PC-3 (cell line): ENCODE data around the gene PTPRE. TPM values are rescaled to one million over a fixed set of nuclear protein-coding genes. Genes with fewer than 3 reads are reported as not detected.

Experiments
- ATAC-seq: fragments of 200-7000 bp; cut with Tn5 transposase; 2 replicates; pipeline ENCODE4 v1.9.1; 2020; ENCODE audit warnings: mild to moderate bottlenecking, moderate library complexity
- BruUV-seq: library from RNA; stranded (reverse); fragments of 400-500 nt; replicated peaks from 2 replicates; lab custom pipeline; 2021; lab: Mats Ljungman, UMichigan
- CTCF ChIA-PET: fragments of 300-600 bp; sonication (Branson Sonifier 250); formaldehyde crosslinking; loops from one replicate; lab custom pipeline; 2022; ENCODE audit warnings: antibody characterized with exemption; lab: Charles Lee
- POLR2A ChIA-PET: fragments of 300-600 bp; sonication (Branson Sonifier 250); formaldehyde crosslinking; loops from one replicate; lab custom pipeline; 2022; ENCODE audit warnings: antibody characterized with exemption; ENCODE audit not compliant: unreplicated experiment; lab: Charles Lee
- DNase-seq: peaks from one replicate; pipeline ENCODE4 v3.0.0-alpha.2; 2015
- H2AFZ ChIP-seq: fragments of 300-600 bp; sonication (generic); 2 replicates; pipeline ENCODE4 v1.6.0; 2016; ENCODE audit warnings: antibody characterized with exemption, low read length
- H3F3A ChIP-seq: fragments of 300-600 bp; sonication (generic); one replicate; pipeline ENCODE4 v1.6.0; 2017; ENCODE audit warnings: antibody characterized with exemption, low read length, control low read depth, mild to moderate bottlenecking; ENCODE audit not compliant: unreplicated experiment
- H3K27ac ChIP-seq: fragments of 300-600 bp; sonication (generic); 2 replicates; pipeline ENCODE4 v1.5.1; 2016; ENCODE audit warnings: mild to moderate bottlenecking, low read length
- H3K27me3 ChIP-seq: fragments of 300-600 bp; sonication (generic); 2 replicates; pipeline ENCODE4 v1.6.1; 2016; ENCODE audit warnings: low read length, mixed read lengths
- H3K36me3 ChIP-seq: fragments of 300-600 bp; sonication (generic); 2 replicates; pipeline ENCODE4 v1.6.1; 2016; ENCODE audit warnings: low read depth, mixed run types, low read length, mixed read lengths
- H3K4me1 ChIP-seq: fragments of 300-600 bp; sonication (generic); 2 replicates; pipeline ENCODE4 v1.5.1; 2016; ENCODE audit warnings: low read length; ENCODE audit not compliant: insufficient read depth
- H3K4me2 ChIP-seq: fragments of 300-600 bp; sonication (generic); 2 replicates; pipeline ENCODE4 v1.6.0; 2016; ENCODE audit warnings: low read length
- H3K4me3 ChIP-seq: fragments of 300-600 bp; sonication (generic); 2 replicates; pipeline ENCODE4 v1.5.1; 2016; ENCODE audit warnings: mild to moderate bottlenecking, low read length, mixed read lengths
- H3K79me2 ChIP-seq: fragments of 300-600 bp; sonication (generic); 2 replicates; pipeline ENCODE4 v1.6.1; 2017; ENCODE audit warnings: low read length, mixed read lengths
- H3K9ac ChIP-seq: fragments of 300-600 bp; sonication (generic); 2 replicates; pipeline ENCODE4 v1.6.0; 2016; ENCODE audit warnings: mild to moderate bottlenecking, low read length
- H3K9me2 ChIP-seq: fragments of 300-600 bp; sonication (generic); replicated peaks from 2 replicates; pipeline ENCODE4 v1.6.1; 2016; ENCODE audit warnings: mixed run types, low read length, mixed read lengths
- H3K9me3 ChIP-seq: fragments of 300-600 bp; sonication (generic); 2 replicates; pipeline ENCODE4 v1.6.1; 2016; ENCODE audit warnings: low read length, mixed read lengths
- H4K20me1 ChIP-seq: fragments of 300-600 bp; sonication (generic); 2 replicates; pipeline ENCODE4 v1.6.1; 2016; ENCODE audit warnings: low read length, mixed read lengths
- EZH2 ChIP-seq: fragments of 300-600 bp; sonication (generic); IDR thresholded peaks from one replicate; pipeline ENCODE4 v1.6.1; 2017; ENCODE audit warnings: antibody characterized with exemption, mild to moderate bottlenecking, low read length; ENCODE audit not compliant: unreplicated experiment
- EZH2phosphoT487 ChIP-seq: fragments of 300-600 bp; sonication (generic); IDR thresholded peaks from 2 replicates; pipeline ENCODE4 v1.6.1; 2018; ENCODE audit warnings: mild to moderate bottlenecking, antibody characterized with exemption, low read length, borderline replicate concordance
- intact Hi-C: fragments of 100-400 bp; cut with micrococcal nuclease; formaldehyde crosslinking; loops from 2 replicates; pipeline ENCODE4 v1.9.0; 2023
- total RNA-seq: library from RNA; depleted of rRNA; stranded (reverse); fragments of >200 nt; gene quantifications from 2 replicates; pipeline ENCODE4 v1.2.3, GENCODE V29; 2014
- TF ChIP-seq, protein P1 (sequence below): fragments of 300-600 bp; sonication (generic); conservative IDR thresholded peaks from 2 replicates; pipeline ENCODE4 v1.5.1; 2017; ENCODE audit warnings: antibody characterized with exemption, low read depth, mild to moderate bottlenecking, low read length

PTPRE gene
- total RNA-seq, 1 experiment from 2014 or later = 3.1 TPM

GRCh38 chr10:127944256-127944655 is 37.4 kb downstream of the PTPRE start:
- Histone ChIP-seq H3K27ac (no peak overlapping the region), H3K27me3 (no peaks in the 10 kb centered on the region), H3K36me3 (no peaks in the 10 kb centered on the region), H2AFZ (no peak overlapping the region), H3K79me2 (no peaks in the 10 kb centered on the region), H3F3A (no peaks in the 10 kb centered on the region), H3K9me2 (no peaks in the 10 kb centered on the region), H3K9ac (no peak overlapping the region), H3K9me3 (no peaks in the 10 kb centered on the region), H4K20me1 (no peaks in the 10 kb centered on the region), H3K4me3 (no peak overlapping the region), H3K4me1 (peaks cover 15% of the 10 kb centered on the region), H3K4me2 (no peak overlapping the region)
- no peak for DNase-seq
- TF ChIP-seq EZH2phosphoT487 (no peak), EZH2 (no peak)
- TF ChIP-seq, protein P1, sequence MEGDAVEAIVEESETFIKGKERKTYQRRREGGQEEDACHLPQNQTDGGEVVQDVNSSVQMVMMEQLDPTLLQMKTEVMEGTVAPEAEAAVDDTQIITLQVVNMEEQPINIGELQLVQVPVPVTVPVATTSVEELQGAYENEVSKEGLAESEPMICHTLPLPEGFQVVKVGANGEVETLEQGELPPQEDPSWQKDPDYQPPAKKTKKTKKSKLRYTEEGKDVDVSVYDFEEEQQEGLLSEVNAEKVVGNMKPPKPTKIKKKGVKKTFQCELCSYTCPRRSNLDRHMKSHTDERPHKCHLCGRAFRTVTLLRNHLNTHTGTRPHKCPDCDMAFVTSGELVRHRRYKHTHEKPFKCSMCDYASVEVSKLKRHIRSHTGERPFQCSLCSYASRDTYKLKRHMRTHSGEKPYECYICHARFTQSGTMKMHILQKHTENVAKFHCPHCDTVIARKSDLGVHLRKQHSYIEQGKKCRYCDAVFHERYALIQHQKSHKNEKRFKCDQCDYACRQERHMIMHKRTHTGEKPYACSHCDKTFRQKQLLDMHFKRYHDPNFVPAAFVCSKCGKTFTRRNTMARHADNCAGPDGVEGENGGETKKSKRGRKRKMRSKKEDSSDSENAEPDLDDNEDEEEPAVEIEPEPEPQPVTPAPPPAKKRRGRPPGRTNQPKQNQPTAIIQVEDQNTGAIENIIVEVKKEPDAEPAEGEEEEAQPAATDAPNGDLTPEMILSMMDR = no peak
- ChIA-PET POLR2A (no interaction called here), CTCF (no interaction called here)
- ATAC-seq = no peak
- BruUV-seq = no TSS peak
- intact Hi-C loops = no loop called here

DNA sequence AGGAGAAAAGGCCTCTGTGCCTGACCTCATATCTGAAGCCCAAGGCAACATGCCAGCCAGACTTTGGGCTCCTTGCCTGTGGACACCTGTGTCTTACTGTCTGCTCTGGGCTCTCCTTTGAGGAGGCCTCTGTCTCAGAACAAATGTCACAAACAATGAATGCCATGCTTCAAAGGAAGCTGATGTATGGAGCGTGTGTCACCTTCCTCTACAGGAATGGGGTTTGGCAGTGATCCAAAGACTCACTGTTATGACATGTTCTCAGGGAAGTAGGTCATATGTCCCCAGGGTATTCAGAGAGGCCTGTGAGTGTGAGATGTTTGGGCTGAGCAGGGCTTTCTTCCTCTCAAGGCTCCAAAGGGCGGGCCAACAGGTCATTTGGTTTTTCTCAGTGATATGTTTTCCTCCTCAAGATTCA is 38.4 kb downstream of the PTPRE start:
- H3K9ac ChIP-seq = no peak overlapping the region
- POLR2A ChIA-PET = no interaction called here
- peak; percentile 42 for ATAC-seq

More for the DNA sequence above, 38.4 kb downstream of the PTPRE start:
- peak; percentile 93 for DNase-seq
- Histone ChIP-seq H3K4me1 (peaks cover 15% of the 10 kb centered on the region), H3K27ac (peak overlapping the region; percentile 50), H2AFZ (no peak overlapping the region), H3K36me3 (no peaks in the 10 kb centered on the region), H3K4me2 (peak overlapping the region; percentile 32; the same call in 1 of the 2 replicates), H3K9me2 (no peaks in the 10 kb centered on the region), H3K4me3 (no peak overlapping the region), H3K9me3 (no peaks in the 10 kb centered on the region), H3F3A (no peaks in the 10 kb centered on the region), H3K79me2 (no peaks in the 10 kb centered on the region), H3K27me3 (no peaks in the 10 kb centered on the region), H4K20me1 (no peaks in the 10 kb centered on the region)
- BruUV-seq = no TSS peak
- intact Hi-C loops = no loop called here
- TF ChIP-seq, protein P1 = no peak
- TF ChIP-seq EZH2phosphoT487 = no peak
- TF ChIP-seq EZH2 = no peak
- CTCF ChIA-PET = no interaction called here
